DOHH2 (cell line): ENCODE measurements around the gene ST13.

Source experiments
- EZH2phosphoT487 ChIP-seq: fragments of 200-600 bp; sonication (generic); IDR thresholded peaks from 2 replicates; pipeline ENCODE4 v1.6.1; 2017; ENCODE audit warnings: borderline replicate concordance, mild to moderate bottlenecking, antibody characterized with exemption, low read length, moderate library complexity, mixed read lengths
- TF ChIP-seq, protein P1 (sequence below): fragments of 200-600 bp; sonication (generic); IDR thresholded peaks from one replicate; pipeline ENCODE4 v1.5.1; 2014; ENCODE audit warnings: antibody characterized with exemption, mild to moderate bottlenecking, low read depth, low read length; ENCODE audit not compliant: poor library complexity, severe bottlenecking

DNA sequence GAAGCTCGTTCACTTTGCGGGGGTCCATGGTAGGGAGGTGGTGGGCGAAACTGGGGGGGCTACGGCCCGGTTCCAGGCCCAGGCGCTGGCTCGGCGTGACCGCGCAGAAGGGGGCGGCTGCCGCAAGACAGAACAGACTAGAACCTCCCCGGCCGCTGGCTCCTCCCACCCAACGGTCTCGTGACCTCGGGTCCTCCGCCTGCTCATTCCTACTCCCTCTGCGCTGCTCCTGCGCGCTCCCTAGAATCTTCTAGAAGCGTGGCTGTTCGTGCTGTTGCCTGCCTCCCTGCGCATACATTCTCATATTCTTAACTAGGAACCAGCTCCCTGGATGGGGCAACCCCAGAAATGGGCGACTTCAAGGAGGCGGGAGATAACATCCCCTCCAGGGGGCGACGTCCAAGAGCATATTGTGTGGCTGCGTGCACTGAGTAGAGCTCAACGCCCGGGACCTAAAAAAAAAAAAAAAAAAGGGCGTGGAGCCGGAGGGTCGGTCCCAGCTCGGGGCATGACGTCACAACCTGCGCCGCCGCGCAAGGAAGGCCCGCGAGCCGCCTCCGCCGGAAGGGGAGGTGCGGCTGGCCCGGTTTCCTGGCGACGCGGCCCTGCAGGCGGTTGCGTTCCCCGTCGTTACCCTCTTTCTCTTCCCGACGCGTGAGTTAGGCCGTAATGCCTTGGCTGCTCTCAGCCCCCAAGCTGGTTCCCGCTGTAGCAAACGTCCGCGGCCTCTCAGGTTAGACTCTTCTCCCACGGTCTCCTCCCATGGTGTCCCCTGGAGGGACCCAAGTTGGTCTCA lies at the start of gene ST13, which contains the start of gene XPNPEP3:
- TF ChIP-seq, protein P1, sequence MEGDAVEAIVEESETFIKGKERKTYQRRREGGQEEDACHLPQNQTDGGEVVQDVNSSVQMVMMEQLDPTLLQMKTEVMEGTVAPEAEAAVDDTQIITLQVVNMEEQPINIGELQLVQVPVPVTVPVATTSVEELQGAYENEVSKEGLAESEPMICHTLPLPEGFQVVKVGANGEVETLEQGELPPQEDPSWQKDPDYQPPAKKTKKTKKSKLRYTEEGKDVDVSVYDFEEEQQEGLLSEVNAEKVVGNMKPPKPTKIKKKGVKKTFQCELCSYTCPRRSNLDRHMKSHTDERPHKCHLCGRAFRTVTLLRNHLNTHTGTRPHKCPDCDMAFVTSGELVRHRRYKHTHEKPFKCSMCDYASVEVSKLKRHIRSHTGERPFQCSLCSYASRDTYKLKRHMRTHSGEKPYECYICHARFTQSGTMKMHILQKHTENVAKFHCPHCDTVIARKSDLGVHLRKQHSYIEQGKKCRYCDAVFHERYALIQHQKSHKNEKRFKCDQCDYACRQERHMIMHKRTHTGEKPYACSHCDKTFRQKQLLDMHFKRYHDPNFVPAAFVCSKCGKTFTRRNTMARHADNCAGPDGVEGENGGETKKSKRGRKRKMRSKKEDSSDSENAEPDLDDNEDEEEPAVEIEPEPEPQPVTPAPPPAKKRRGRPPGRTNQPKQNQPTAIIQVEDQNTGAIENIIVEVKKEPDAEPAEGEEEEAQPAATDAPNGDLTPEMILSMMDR: peak; percentile 36
- no peak for TF ChIP-seq EZH2phosphoT487
